GM12865 (cell line): ENCODE results near the gene TMED8.
"Not testable (repeated sequence)": the region's sequence is repeated elsewhere in the genome, so short reads cannot be mapped to it uniquely, and the experiment has no call there.

Experiments used
- DNase-seq: peaks from one replicate; pipeline ENCODE4 v3.0.0; 2010; ENCODE audit warnings: low read depth
- H3K4me3 ChIP-seq: 2 replicates; pipeline ENCODE4 v1.5.1; 2011; ENCODE audit warnings: mild to moderate bottlenecking, low read depth, low read length, control low read depth
- TF ChIP-seq, protein P1 (sequence below): IDR thresholded peaks from 2 replicates; pipeline ENCODE4 v1.5.1; 2011; ENCODE audit warnings: low read length, control low read depth, low read depth, inconsistent platforms; ENCODE audit not compliant: insufficient read depth; ENCODE audit errors: missing control alignments

TMED8 gene

DNA sequence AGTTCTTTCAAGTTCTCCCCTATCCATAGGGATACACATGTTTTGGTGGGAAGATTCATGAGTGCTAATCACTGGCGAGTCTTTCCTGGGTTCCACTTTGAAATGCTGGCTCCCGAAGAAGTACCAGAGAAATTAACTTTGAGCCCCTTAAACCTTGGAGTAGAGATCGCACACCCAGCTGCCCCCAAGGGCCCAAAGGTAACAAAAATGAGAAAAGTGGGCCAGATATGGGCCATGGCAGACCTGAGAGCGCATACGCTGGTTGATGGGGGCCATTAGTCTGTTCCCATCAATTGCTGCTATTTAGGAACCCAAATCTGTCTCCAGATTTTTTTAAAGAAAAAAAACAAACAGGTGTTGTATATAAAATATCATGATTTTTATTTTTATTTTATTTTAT lies 53.9 kb downstream of the TMED8 start:
- H3K4me3 ChIP-seq = no peak overlapping the region
- no peak for DNase-seq
- TF ChIP-seq, protein P1, sequence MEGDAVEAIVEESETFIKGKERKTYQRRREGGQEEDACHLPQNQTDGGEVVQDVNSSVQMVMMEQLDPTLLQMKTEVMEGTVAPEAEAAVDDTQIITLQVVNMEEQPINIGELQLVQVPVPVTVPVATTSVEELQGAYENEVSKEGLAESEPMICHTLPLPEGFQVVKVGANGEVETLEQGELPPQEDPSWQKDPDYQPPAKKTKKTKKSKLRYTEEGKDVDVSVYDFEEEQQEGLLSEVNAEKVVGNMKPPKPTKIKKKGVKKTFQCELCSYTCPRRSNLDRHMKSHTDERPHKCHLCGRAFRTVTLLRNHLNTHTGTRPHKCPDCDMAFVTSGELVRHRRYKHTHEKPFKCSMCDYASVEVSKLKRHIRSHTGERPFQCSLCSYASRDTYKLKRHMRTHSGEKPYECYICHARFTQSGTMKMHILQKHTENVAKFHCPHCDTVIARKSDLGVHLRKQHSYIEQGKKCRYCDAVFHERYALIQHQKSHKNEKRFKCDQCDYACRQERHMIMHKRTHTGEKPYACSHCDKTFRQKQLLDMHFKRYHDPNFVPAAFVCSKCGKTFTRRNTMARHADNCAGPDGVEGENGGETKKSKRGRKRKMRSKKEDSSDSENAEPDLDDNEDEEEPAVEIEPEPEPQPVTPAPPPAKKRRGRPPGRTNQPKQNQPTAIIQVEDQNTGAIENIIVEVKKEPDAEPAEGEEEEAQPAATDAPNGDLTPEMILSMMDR = no peak

DNA sequence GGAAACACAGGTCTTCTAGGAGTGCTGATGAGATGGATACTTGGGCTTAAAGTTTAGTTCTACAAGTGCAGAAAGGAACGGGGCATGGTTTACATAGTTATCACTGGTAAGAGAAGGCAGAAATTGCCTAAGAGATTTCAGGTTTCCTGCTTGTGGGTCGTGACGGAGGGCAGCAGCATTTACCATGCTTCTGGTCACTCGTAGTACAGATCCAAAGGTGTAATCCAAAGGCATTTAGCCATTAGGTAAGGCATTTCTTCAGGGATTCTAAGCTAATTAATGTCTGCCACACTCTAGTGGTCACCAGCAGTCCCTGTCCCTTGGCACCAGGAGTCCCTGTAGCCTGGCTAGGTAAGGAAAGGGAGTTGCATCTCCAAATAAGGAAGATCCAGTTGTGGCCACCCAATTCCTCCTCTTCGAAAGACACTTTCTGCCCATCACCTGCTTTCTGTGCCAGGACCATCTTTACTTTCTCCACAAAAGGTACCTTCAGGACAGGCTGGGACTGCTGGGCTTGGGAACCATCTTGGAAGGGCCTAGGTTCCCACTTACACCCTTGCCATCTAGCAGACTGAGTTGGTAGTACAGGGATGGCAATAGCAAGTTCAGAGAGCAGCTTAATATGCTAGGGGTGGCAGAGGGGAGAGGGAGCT lies 54.5 kb downstream of the TMED8 start:
- DNase-seq = no peak
- H3K4me3 ChIP-seq = peak overlapping the region; percentile 89
- TF ChIP-seq, protein P1 = no peak

DNA sequence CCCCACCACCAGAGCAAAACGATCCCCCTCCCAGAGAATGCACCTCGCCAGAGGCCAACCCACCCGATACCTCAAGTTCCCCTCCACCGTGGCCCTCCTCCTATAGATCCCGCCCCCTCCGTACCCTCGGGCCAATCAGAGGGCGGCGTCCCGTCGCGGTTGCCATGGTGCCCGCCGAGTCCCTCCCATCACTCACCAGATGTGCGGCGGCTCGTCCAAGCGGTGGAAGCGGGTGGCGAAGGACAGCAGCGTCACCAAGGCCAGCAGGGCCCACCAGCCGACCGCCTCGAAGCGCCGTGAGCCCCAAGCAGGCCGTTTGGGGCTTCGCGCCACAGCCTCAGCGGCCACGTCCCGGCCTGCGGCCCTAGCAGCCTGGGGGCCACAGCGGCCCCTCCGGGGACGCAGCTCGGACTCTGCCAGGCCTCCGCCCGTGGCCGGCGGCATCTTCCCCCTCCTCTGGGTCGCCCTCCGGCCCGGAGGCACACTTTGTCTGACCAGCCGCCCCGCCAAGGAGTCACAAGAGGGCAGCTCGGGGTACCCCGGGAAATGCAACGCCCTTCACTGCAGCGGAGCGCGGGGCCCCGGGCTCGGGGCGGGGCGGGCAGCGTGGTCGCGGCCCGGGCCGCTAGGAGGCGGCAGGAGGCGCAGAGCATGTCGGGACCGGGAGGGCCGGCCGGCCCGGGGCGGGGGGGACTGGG lies 56.5 kb downstream of the TMED8 start, which contains the start of gene POMT2:
Gene POMT2, minus strand, starts transcription at position 646 of the 698 bp plus-strand sequence. Its CDS starts 202 bp downstream, at position 444.
- TF ChIP-seq, protein P1 = peak; percentile 35
- peak; percentile 94 for DNase-seq
- H3K4me3 ChIP-seq = peak within 1 kb of the TSS; percentile 89

DNA sequence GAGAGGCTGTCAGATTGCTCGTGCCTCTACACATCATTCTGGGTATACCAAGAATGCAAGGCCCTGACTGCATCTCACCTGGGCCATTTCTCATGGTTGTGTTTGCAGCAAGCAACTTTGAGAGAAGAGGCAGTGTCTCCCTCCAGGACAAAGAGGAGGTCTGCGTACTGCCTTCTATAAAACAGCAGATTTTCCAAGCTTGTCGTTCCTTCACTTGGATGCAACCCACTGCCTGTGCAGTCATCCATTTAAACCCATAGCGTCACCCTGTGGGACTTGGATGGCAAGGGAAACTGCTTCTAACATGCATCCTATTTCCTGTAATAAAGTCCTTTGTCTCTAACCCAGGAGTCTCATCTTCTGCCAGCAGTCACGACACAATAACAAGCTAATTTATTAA lies 57.5 kb downstream of the TMED8 start:
- no peak for DNase-seq
- no peak overlapping the region for H3K4me3 ChIP-seq
- TF ChIP-seq, protein P1 = no peak

DNA sequence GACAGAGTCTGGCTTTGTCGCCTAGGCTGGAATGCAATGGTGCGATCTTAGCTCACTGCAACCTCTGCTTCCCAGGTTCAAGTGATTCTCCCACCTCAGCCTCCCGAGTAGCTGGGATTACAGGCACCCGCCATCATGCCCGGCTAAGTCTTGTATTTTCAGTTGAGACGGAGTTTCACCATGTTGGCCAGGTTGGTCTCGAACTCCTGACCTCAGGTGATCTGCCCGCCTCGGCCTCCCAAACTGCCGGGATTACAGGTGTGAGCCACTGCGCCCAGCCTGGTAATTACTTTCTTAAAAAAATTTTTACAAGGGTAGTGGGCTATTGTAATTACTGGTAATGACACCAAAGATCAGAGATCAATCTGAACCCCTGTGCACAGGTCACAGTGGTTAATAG lies 58.1 kb downstream of the TMED8 start:
- not testable (repeated sequence) for H3K4me3 ChIP-seq, DNase-seq

DNA sequence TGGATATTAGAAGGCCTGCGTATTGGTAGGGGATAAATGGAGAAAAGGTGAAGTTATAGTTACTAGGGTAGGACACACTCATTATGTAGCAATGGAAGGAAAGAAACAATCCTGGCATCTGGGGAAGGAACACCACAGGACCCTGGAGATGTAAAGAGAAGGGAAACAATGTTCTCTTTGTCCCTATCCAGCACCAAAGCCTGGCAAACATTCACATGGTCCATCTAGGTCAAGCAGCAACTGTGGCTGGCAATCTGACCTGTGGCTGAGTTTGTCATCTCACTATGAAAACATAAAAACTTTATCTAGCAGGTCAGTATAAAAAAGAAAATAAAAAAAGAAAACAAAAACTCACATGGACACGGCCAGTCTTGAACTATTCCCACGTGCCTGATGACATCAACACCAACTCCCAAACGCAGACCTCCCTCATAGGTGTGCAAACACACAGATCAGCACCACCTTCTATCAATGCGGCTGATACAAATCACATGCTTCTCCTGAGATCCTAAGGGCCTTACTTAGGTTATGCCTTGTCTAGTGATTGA lies 58.8 kb downstream of the TMED8 start:
- DNase-seq = no peak
- TF ChIP-seq, protein P1 = no peak
- no peak overlapping the region for H3K4me3 ChIP-seq

DNA sequence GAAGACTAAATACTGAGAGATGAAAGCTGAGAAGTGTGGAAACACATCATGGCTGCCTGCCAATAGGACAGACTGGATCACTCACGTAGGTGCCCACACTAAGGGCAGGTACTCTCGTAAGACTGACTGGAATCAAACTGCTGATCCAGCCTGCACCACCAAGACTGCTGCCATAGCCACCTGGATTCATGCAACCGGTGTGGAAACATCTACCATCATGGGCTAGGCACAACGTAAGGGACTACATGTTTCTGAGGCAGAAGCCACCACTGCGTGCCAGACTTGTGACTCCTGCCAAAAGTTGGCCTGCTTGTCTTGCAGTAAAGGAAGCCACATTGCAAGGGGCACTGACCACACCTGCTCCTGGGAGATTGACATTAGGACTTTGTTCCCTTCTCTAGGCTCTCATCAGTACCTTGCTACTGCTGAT lies 60.0 kb downstream of the TMED8 start:
- no peak overlapping the region for H3K4me3 ChIP-seq
- no peak for DNase-seq

More for the DNA sequence above, 60.0 kb downstream of the TMED8 start:
- TF ChIP-seq, protein P1 = no peak
